NCI-H345 treated with DMSO at 0.1 percent for 48 hours (cell line): ENCODE results near the gene SHCBP1L.
A peak's percentile ranks its signal among the peaks of the same experiment; 100 is the strongest.
"Not testable (repeated sequence)": the region's sequence is repeated elsewhere in the genome, so short reads cannot be mapped to it uniquely, and the experiment has no call there.

Experiments used
- DNase-seq: peaks from one replicate; lab custom pipeline; 2025; ENCODE audit not compliant: unreplicated experiment; lab: John Stamatoyannopoulos, UW

Gene SHCBP1L

GRCh38 chr1:182965861-182966260 lies 12.9 kb upstream of the SHCBP1L start:
- DNase-seq, result no peak

GRCh38 chr1:182965096-182965495 lies 12.1 kb upstream of the SHCBP1L start:
- no peak for DNase-seq

DNA sequence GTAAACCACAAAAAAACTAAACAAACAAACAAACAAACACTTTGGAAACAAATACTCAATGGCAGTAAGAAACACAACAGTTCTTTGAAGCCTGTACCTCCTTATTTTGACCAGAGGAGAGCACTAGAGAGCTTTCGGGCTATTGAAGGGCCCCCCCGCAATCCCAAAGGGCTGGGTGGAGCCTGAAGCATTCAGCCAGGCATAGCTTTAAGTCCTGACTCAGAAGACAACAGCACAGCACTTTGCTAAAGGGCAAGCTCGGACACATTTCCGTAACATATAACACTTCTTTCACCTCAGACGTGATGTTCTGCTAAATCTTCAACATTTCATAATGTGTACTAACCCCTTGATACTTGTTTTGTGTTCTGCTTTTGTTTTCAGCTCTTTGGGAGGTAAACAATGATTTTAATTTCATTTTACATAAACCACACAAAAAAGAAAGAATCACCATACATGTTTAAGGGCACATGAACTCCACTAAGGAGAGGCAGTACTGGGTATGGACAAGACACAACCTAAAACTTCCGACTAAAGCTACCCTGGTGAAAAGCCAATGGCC lies 9.7 kb upstream of the SHCBP1L start:
- DNase-seq, result peak; percentile 80

DNA sequence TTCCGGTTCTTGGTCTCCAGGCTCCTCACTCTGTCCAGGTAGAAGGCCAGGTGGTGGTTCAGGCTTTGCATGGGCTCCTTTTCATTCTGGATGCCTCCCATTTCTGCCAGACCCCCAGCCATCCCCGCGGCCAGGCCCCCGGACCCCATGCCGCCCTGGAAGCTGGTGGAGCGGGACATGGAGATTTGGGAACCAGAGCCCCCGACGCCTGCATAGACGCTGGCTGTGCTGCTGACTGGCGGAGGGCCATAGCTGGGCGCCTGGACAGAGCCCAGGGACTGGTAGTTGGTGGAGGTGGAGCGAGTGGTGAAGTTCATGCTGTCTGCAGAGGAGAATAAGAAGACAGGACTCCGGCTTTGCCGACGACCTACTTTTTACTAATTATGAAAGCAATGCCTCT lies 7.1 kb upstream of the SHCBP1L start:
- no peak for DNase-seq

DNA sequence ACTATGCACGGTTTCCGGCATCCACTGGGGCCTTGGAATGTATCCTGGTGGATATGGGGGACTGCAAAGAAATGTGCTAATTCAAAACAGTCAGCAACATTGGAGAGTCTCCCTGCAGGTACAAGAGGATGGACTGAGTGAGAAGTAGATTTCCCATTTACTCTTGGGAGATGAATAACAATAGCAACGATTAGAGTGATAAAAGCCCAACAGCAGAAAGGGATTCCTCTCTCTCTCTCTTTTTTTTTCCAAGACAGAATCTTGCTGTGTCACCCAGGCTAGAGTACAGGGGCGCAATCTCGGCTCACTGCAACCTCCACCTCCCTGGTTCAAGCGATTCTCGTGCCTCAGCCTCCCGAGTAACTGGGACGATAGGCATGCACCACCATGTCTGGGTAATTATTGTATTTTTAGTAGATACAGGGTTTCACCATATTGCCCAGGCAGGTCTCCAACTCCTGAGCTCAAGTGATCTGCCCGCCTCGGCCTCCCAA lies 5.0 kb upstream of the SHCBP1L start:
- DNase-seq, result no peak

- DNase-seq, result no peak
These were observed 3.9 kb upstream of the SHCBP1L start for GRCh38 chr1:182956708-182957365.

- DNase-seq, result no peak
These were observed 2.9 kb upstream of the SHCBP1L start for GRCh38 chr1:182955596-182956588.

- no peak for DNase-seq
These were observed 860 bp upstream of the SHCBP1L start for GRCh38 chr1:182953826-182954225.

- not testable (repeated sequence) for DNase-seq
These were observed 9.6 kb downstream of the SHCBP1L start for GRCh38 chr1:182943336-182943735.

GRCh38 chr1:182942145-182942544 lies 10.8 kb downstream of the SHCBP1L start:
- not testable (repeated sequence) for DNase-seq

DNA sequence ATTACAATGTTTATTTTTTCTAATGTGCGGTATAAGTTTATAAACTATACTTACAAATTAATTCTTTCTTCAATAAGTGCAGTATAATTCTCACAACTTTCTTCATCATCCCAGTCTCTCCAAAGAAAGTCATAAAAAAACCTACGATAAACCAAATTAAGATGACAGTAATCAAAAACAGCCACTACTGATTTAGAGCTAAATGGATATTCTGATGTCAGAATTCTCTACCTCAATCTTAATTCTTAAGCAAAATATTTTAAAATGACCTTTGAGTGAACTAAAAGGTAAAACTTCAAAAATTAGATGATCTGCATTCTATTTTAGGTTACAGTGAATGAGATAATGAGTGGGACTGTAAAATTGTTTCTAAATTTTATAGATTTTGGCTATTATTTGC lies 13.6 kb downstream of the SHCBP1L start:
- DNase-seq, result no peak

DNA sequence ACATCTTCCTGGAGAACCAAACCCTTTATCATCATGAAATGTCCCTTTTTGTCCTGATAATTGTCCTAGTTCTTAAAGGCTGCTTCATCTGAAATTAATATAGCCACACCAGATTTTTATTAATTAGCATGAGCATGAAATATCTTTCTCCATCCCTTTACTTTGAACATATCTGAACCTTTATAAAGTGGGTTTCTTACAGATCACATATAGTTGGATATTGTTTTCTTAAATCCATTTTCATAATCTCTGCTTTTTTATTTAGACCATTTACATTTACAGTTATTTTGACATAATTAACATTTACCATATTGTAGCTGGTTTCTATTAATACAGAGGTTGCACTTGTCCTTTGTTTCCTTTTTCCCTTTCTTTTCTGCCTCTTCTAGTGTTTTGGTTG lies 17.2 kb downstream of the SHCBP1L start:
- no peak for DNase-seq

DNA sequence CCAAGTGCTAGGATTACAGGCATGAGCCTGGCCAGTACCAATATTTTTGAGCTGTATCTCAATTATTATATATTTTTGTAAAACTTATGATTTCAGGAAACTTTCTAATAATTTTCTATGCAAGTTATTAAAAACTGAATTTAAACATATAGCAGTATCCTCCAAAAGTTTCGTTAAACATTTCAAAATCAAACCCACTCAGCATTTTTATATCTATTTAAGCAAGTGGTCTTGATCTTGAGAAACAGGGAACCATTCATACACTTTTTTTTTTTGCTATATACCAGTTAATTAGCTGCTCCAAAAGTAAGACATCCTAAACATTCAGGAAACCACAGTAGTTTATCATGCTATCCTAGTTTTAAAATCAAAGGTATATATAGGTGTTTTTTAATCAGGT lies 22.0 kb downstream of the SHCBP1L start:
- no peak for DNase-seq

- no peak for DNase-seq
These were observed 25.1 kb downstream of the SHCBP1L start for GRCh38 chr1:182927693-182928433.

- DNase-seq, result no peak
These were observed 27.3 kb downstream of the SHCBP1L start for GRCh38 chr1:182925661-182926060.

GRCh38 chr1:182917378-182917777 lies 35.6 kb downstream of the SHCBP1L start:
- no peak for DNase-seq

DNA sequence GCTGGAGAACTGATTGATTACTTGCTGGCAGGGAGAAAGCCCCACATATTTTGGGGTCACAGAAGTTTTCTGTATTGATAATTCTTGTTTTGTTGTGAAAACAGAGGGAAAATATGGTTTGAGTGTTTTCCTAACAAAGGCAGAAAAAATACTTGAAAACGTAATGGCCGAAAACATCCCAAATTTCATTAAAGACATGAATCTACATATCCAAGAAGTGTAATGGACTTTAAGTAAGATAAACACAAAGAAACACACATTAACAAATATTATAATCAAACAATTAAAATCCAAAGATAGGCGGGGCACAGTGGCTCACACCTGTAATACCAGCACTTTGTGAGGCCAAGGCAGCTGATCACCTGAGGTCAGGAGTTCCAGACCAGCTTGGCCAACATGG lies 39.6 kb downstream of the SHCBP1L start:
- DNase-seq, result no peak

DNA sequence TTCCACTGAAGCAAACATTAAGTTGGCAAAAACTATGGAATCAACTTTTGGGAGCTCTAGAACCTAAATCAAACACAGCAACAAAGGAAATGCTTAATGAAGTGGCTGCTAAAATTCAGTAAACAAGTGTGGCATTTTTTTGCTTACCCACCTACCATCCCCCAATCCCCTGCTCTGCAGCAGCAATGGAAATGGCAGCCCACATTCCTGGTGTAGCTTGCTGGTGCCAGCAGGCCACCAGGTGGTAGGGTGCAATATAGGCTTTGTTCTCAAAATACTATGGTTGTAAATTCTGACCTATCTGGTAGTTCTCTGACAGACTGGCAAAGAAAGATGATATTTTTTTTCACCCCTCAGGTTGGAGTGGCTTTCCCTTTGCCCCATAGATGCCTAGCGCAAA lies 42.8 kb downstream of the SHCBP1L start:
- no peak for DNase-seq

DNA sequence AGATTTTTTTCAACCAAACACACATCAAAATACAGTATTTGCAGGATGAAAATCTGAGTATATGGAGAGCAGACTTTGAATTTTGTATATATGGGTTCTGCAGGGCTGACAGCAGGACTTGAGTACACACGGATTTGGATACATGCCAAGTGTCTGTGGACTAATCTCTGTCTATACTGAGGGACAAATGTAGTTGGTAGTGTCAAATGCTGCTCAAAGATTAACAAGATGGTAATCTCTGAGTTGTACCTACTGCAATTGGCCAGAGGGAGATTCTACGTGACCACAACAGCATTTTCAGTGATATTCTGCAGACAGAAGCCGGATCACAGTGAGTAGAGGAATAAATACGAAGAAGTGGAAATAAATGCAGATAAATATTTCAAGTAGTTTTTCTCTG lies 43.4 kb downstream of the SHCBP1L start:
- DNase-seq, result peak; percentile 5

GRCh38 chr1:182905321-182905720 lies 47.6 kb downstream of the SHCBP1L start:
- no peak for DNase-seq

GRCh38 chr1:182901946-182902345 lies 51.0 kb downstream of the SHCBP1L start:
- not testable (repeated sequence) for DNase-seq
